HG03565 (cell line): Measurements from ENCODE around the gene EPHA8.

Experiments
- ATAC-seq: cut with Tn5 transposase; IDR thresholded peaks from one replicate; pipeline ENCODE4 v1.9.1; 2021; ENCODE audit warnings: mild to moderate bottlenecking, moderate library complexity; ENCODE audit not compliant: unreplicated experiment

EPHA8 gene

GRCh38 chr1:22587247-22587646, 24.0 kb downstream of the EPHA8 start:
- ATAC-seq, result no peak

GRCh38 chr1:22588899-22589422, 25.7 kb downstream of the EPHA8 start:
- no peak for ATAC-seq

GRCh38 chr1:22591576-22591975, 28.3 kb downstream of the EPHA8 start:
- ATAC-seq, result no peak

- ATAC-seq, result no peak
Measured at GRCh38 chr1:22592051-22592450, 28.8 kb downstream of the EPHA8 start.

GRCh38 chr1:22592919-22593790, 29.9 kb downstream of the EPHA8 start:
- ATAC-seq, result no peak

GRCh38 chr1:22594396-22594795, 31.1 kb downstream of the EPHA8 start:
- ATAC-seq, result no peak

- no peak for ATAC-seq
Measured at GRCh38 chr1:22595108-22595507, 31.8 kb downstream of the EPHA8 start.

GRCh38 chr1:22597301-22597965, 34.1 kb downstream of the EPHA8 start:
- no peak for ATAC-seq

- ATAC-seq, result no peak
Measured at GRCh38 chr1:22597996-22598395, 34.7 kb downstream of the EPHA8 start.

GRCh38 chr1:22598736-22599135, 35.4 kb downstream of the EPHA8 start:
- ATAC-seq, result no peak

- ATAC-seq, result no peak
Measured at GRCh38 chr1:22600071-22600816, 37.0 kb downstream of the EPHA8 start.

GRCh38 chr1:22600817-22601605, 37.7 kb downstream of the EPHA8 start:
- ATAC-seq, result no peak

GRCh38 chr1:22601610-22602009, 38.3 kb downstream of the EPHA8 start:
- ATAC-seq, result no peak

- ATAC-seq, result no peak
Measured at GRCh38 chr1:22602060-22602740, 38.9 kb downstream of the EPHA8 start.

GRCh38 chr1:22606161-22606560, 42.9 kb downstream of the EPHA8 start:
- ATAC-seq, result no peak

GRCh38 chr1:22607154-22607553, 43.9 kb downstream of the EPHA8 start:
- ATAC-seq, result no peak

- no peak for ATAC-seq
Measured at GRCh38 chr1:22608361-22608760, 45.1 kb downstream of the EPHA8 start.

- ATAC-seq, result no peak
Measured at GRCh38 chr1:22609291-22609690, 46.0 kb downstream of the EPHA8 start.

- no peak for ATAC-seq
Measured at GRCh38 chr1:22611530-22611947, 48.2 kb downstream of the EPHA8 start.
